PC-9 (cell line): ENCODE data around the gene LIN9. TPM values are rescaled to one million over a fixed set of nuclear protein-coding genes. Genes with fewer than 3 reads are reported as not detected.

Experiments
- BruUV-seq: library from RNA; stranded (reverse); fragments of 400-500 nt; replicated peaks from 2 replicates; lab custom pipeline; 2021; lab: Mats Ljungman, UMichigan
- CTCF ChIA-PET: fragments of 300-600 bp; sonication (Branson Sonifier 250); formaldehyde crosslinking; loops from one replicate; lab custom pipeline; 2022; ENCODE audit warnings: antibody characterized with exemption; lab: Charles Lee
- POLR2A ChIA-PET: fragments of 300-600 bp; sonication (Branson Sonifier 250); formaldehyde crosslinking; loops from one replicate; lab custom pipeline; 2022; ENCODE audit warnings: antibody characterized with exemption; ENCODE audit not compliant: unreplicated experiment; lab: Charles Lee
- DNase-seq, 2 experiments: peaks; one replicate each; pipeline versions ENCODE4 v3.0.0 to v3.0.0-alpha.2; 2015 to 2022; ENCODE audit warnings: mixed read lengths in 1 of 2
- H2AFZ ChIP-seq: fragments of 200-600 bp; sonication (generic); 2 replicates; pipeline ENCODE4 v1.8.1; 2017; ENCODE audit warnings: antibody characterized with exemption
- H3F3A ChIP-seq: fragments of 200-600 bp; sonication (generic); 2 replicates; pipeline ENCODE4 v1.8.1; 2017; ENCODE audit warnings: antibody characterized with exemption, mild to moderate bottlenecking, low read depth; ENCODE audit not compliant: insufficient read depth
- H3K27ac ChIP-seq: fragments of 200-600 bp; sonication (generic); 2 replicates; pipeline ENCODE4 v1.6.1; 2016; ENCODE audit warnings: mixed run types
- H3K27me3 ChIP-seq: fragments of 200-600 bp; sonication (generic); 2 replicates; pipeline ENCODE4 v1.6.1; 2016; ENCODE audit warnings: low read depth, mixed run types; ENCODE audit not compliant: insufficient read depth
- H3K36me3 ChIP-seq: fragments of 200-600 bp; sonication (generic); 2 replicates; pipeline ENCODE4 v1.6.1; 2016; ENCODE audit warnings: low read depth, mixed run types
- H3K4me1 ChIP-seq: fragments of 200-600 bp; sonication (generic); replicated peaks from 2 replicates; pipeline ENCODE4 v1.6.1; 2016; ENCODE audit warnings: mixed run types; ENCODE audit not compliant: insufficient read depth
- H3K4me2 ChIP-seq: fragments of 200-600 bp; sonication (generic); 2 replicates; pipeline ENCODE4 v1.6.1; 2017; ENCODE audit warnings: mixed run types
- H3K4me3 ChIP-seq: fragments of 200-600 bp; sonication (generic); 2 replicates; pipeline ENCODE4 v1.6.1; 2016; ENCODE audit warnings: mixed run types
- H3K79me2 ChIP-seq: fragments of 200-600 bp; sonication (generic); 2 replicates; pipeline ENCODE4 v1.6.1; 2017; ENCODE audit warnings: low read depth, mixed run types
- H3K9me2 ChIP-seq: fragments of 200-600 bp; sonication (generic); 2 replicates; pipeline ENCODE4 v1.8.1; 2017; ENCODE audit warnings: mild to moderate bottlenecking; ENCODE audit not compliant: insufficient read depth
- H3K9me3 ChIP-seq: fragments of 200-600 bp; sonication (generic); 2 replicates; pipeline ENCODE4 v1.8.1; 2016; ENCODE audit warnings: low read depth; ENCODE audit not compliant: insufficient read depth
- H4K20me1 ChIP-seq: fragments of 200-600 bp; sonication (generic); 2 replicates; pipeline ENCODE4 v1.8.1; 2017; ENCODE audit not compliant: insufficient read depth
- EZH2 ChIP-seq: fragments of 200-600 bp; sonication (generic); IDR thresholded peaks from 2 replicates; pipeline ENCODE4 v1.8.0; 2017; ENCODE audit warnings: antibody characterized with exemption, low read depth
- intact Hi-C: fragments of 100-400 bp; cut with micrococcal nuclease; formaldehyde crosslinking; loops from one replicate; pipeline ENCODE4 v1.10.0; 2022; ENCODE audit not compliant: unreplicated experiment
- total RNA-seq: library from RNA; stranded (reverse); gene quantifications from 2 replicates; pipeline ENCODE4 v1.2.3, GENCODE V29; 2021
- TF ChIP-seq, protein P1 (sequence below): fragments of 200-600 bp; sonication (generic); conservative IDR thresholded peaks from 2 replicates; pipeline ENCODE4 v1.6.1; 2017; ENCODE audit warnings: mixed run types, antibody characterized with exemption, mild to moderate bottlenecking, moderate library complexity

The LIN9 gene
- total RNA-seq, 1 experiment from 2014 or later, result 12.1 TPM

DNA sequence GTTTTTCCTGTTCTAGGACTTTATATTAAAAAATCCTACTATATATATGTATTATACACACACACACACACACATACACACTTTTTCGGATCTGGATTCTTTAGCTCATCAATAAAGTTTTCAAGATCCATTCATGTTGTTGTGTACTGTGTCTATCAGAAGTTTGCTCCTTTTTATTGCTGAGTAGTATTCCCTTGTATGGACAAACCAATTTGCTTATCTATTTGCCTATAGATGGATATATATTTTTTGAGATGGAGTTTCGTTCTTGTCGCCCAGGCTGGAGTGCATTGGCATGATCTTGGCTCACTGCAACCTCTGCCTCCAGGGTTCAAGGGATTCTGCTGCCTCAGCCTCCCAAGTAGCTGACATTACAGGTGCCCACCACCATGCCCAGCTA lies 20.3 kb upstream of the LIN9 start:
- Histone ChIP-seq H3K27ac (no peak overlapping the region), H3K36me3 (no peaks in the 10 kb centered on the region), H3K4me2 (no peak overlapping the region), H3K27me3 (no peaks in the 10 kb centered on the region), H3K9me3 (no peaks in the 10 kb centered on the region), H2AFZ (no peak overlapping the region), H3K79me2 (no peaks in the 10 kb centered on the region), H3K4me3 (no peak overlapping the region), H3F3A (0 out of 2 replicates have a peak, but pooled peaks cover 3% of the 10 kb centered on the region), H3K9me2 (no peaks in the 10 kb centered on the region), H4K20me1 (no peaks in the 10 kb centered on the region), H3K4me1 (peaks cover 27% of the 10 kb centered on the region)
- no peak for DNase-seq
- BruUV-seq, result no TSS peak
- POLR2A ChIA-PET, result no interaction called here
- intact Hi-C loops, result no loop called here
- CTCF ChIA-PET, result no interaction called here
- TF ChIP-seq EZH2, result no peak
- TF ChIP-seq, protein P1, sequence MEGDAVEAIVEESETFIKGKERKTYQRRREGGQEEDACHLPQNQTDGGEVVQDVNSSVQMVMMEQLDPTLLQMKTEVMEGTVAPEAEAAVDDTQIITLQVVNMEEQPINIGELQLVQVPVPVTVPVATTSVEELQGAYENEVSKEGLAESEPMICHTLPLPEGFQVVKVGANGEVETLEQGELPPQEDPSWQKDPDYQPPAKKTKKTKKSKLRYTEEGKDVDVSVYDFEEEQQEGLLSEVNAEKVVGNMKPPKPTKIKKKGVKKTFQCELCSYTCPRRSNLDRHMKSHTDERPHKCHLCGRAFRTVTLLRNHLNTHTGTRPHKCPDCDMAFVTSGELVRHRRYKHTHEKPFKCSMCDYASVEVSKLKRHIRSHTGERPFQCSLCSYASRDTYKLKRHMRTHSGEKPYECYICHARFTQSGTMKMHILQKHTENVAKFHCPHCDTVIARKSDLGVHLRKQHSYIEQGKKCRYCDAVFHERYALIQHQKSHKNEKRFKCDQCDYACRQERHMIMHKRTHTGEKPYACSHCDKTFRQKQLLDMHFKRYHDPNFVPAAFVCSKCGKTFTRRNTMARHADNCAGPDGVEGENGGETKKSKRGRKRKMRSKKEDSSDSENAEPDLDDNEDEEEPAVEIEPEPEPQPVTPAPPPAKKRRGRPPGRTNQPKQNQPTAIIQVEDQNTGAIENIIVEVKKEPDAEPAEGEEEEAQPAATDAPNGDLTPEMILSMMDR, result no peak

DNA sequence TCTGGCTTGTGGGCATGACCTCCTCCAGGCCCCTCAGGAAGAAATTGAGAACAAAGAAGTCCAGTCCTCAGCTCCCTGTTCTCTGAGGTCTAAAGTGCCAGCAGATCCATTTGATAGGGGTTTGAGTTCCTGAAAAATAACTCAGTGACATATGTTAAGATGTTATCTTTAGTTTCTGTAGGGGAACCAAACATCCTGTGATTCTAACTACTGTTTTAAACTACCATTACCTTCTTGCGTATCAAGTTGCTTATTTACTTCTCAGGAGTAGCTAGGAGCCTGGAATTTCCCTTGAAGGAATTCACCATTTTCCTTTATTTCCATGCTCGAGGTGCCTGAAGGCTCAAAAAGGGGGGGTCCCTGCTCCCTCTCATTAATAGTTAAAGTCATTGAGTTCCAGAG lies 18.8 kb upstream of the LIN9 start:
- Histone ChIP-seq H4K20me1 (no peaks in the 10 kb centered on the region), H3K9me3 (no peaks in the 10 kb centered on the region), H3K4me2 (no peak overlapping the region), H3K4me3 (no peak overlapping the region), H2AFZ (no peak overlapping the region), H3K27me3 (no peaks in the 10 kb centered on the region), H3F3A (peaks cover 5% of the 10 kb centered on the region; the same call in 1 of the 2 replicates), H3K27ac (no peak overlapping the region), H3K4me1 (peaks cover 27% of the 10 kb centered on the region), H3K9me2 (no peaks in the 10 kb centered on the region), H3K36me3 (no peaks in the 10 kb centered on the region), H3K79me2 (no peaks in the 10 kb centered on the region)
- CTCF ChIA-PET, result interaction anchor here (1.8 kb wide), 1 partner anchor 202 kb away, joined by 5 read pairs; no protein-coding TSS in a partner anchor
- no peak for DNase-seq
- POLR2A ChIA-PET, result interaction anchor here (0.6 kb wide), 2 partner anchors 58 to 79 kb away, joined by 4 read pairs; no protein-coding TSS in a partner anchor
- intact Hi-C loops, result no loop called here
- BruUV-seq, result no TSS peak
- no peak for TF ChIP-seq EZH2
- TF ChIP-seq, protein P1, result no peak

DNA sequence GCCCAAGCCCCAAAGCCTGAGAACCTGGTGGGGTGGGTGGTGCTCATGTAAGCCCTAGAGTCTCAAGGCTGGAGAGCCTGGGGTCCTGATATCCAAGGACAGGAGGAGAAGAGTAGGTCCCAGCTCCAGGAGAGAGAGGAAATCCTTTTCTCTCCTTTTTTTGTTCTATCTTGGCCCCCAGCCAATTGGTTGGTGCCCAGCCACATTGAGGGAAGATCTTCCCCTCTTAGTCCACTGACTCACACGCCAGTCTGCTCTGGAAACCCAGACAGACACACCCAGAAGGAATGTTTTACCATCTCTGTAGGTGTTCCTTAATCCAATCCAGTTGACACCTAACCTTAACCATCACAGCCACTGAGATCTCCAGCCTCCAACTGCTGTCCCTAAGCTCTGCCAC lies 16.2 kb upstream of the LIN9 start:
- TF ChIP-seq, protein P1, result no peak
- no peak for TF ChIP-seq EZH2
- Histone ChIP-seq H3K4me3 (no peak overlapping the region), H3K79me2 (no peaks in the 10 kb centered on the region), H3K27ac (no peak overlapping the region), H2AFZ (no peak overlapping the region), H3K9me3 (no peaks in the 10 kb centered on the region), H3K4me2 (peak overlapping the region; percentile 30; the same call in 1 of the 2 replicates), H3K27me3 (no peaks in the 10 kb centered on the region), H4K20me1 (no peaks in the 10 kb centered on the region), H3K4me1 (peaks cover 30% of the 10 kb centered on the region), H3K36me3 (no peaks in the 10 kb centered on the region), H3F3A (peaks cover 3% of the 10 kb centered on the region; the same call in 1 of the 2 replicates), H3K9me2 (no peaks in the 10 kb centered on the region)
- ChIA-PET CTCF (no interaction called here), POLR2A (interaction anchor here (0.5 to 0.7 kb wide), 4 partner anchors 15 to 490 kb away, joined by 4 to 9 read pairs (median 5); no protein-coding TSS in a partner anchor)
- intact Hi-C loops, result loop anchor here (1.0 kb wide), 1 partner anchor 16 kb away; the partner anchor contains the start of gene LIN9
- DNase-seq, result peak; percentile 67 to 76
- BruUV-seq, result no TSS peak
